Umbilical cord (tissue), 2 donors: ENCODE measurements around the gene SAFB2. TPM values are rescaled to one million over a fixed set of nuclear protein-coding genes. Genes with fewer than 3 reads are reported as not detected.
A peak's percentile ranks its signal among the peaks of the same experiment; 100 is the strongest.

Source experiments
- DNase-seq: peaks from one replicate; pipeline ENCODE4 v3.0.0-alpha.2; 2015; ENCODE audit warnings: low spot score
- total RNA-seq: library from RNA; depleted of rRNA; stranded (reverse); fragments of >200 nt; gene quantifications from one replicate; pipeline ENCODE4 v1.2.3, GENCODE V29; 2014; ENCODE audit warnings: low replicate concordance; ENCODE audit not compliant: insufficient read depth

SAFB2 gene
- 34.7 TPM for total RNA-seq

GRCh38 chr19:5622465-5623396 is at the start of gene SAFB2, which contains the start of gene SAFB:
SAFB2 (minus strand) TSS chr19:5622776; CDS start chr19:5622715, 61 bp downstream.
SAFB (plus strand) TSS chr19:5623083; CDS start chr19:5623206, 123 bp downstream.
- DNase-seq = peak; percentile 100

- no peak for DNase-seq
Measured at GRCh38 chr19:5671600-5671999, 49.0 kb upstream of the SAFB2 start.

- no peak for DNase-seq
Measured at GRCh38 chr19:5669212-5669611, 46.6 kb upstream of the SAFB2 start.

GRCh38 chr19:5667751-5668271 is 45.2 kb upstream of the SAFB2 start:
- no peak for DNase-seq

GRCh38 chr19:5666921-5667610 is 44.5 kb upstream of the SAFB2 start:
- DNase-seq = no peak

- no peak for DNase-seq
Measured at GRCh38 chr19:5665781-5666513, 43.4 kb upstream of the SAFB2 start.

- DNase-seq = no peak
Measured at GRCh38 chr19:5664515-5664914, 41.9 kb upstream of the SAFB2 start.

- DNase-seq = no peak
Measured at GRCh38 chr19:5663904-5664303, 41.3 kb upstream of the SAFB2 start.

- DNase-seq = no peak
Measured at GRCh38 chr19:5661483-5661882, 38.9 kb upstream of the SAFB2 start.

- DNase-seq = no peak
Measured at GRCh38 chr19:5655412-5655811, 32.8 kb upstream of the SAFB2 start.

- no peak for DNase-seq
Measured at GRCh38 chr19:5654931-5655330, 32.4 kb upstream of the SAFB2 start.

- no peak for DNase-seq
Measured at GRCh38 chr19:5652261-5652660, 29.7 kb upstream of the SAFB2 start.

GRCh38 chr19:5651361-5651760 is 28.8 kb upstream of the SAFB2 start:
- DNase-seq = no peak

GRCh38 chr19:5648464-5648863 is 25.9 kb upstream of the SAFB2 start:
- no peak for DNase-seq

GRCh38 chr19:5646703-5647102 is 24.1 kb upstream of the SAFB2 start:
- DNase-seq = no peak

GRCh38 chr19:5645409-5645808 is 22.8 kb upstream of the SAFB2 start:
- no peak for DNase-seq

GRCh38 chr19:5644037-5644436 is 21.5 kb upstream of the SAFB2 start:
- DNase-seq = no peak

GRCh38 chr19:5643060-5643459 is 20.5 kb upstream of the SAFB2 start:
- no peak for DNase-seq

GRCh38 chr19:5642204-5642603 is 19.6 kb upstream of the SAFB2 start:
- no peak for DNase-seq

- DNase-seq = peak; percentile 44
Measured at GRCh38 chr19:5641171-5641570, 18.6 kb upstream of the SAFB2 start.

- DNase-seq = no peak
Measured at GRCh38 chr19:5637971-5638370, 15.4 kb upstream of the SAFB2 start.

GRCh38 chr19:5635427-5635826 is 12.9 kb upstream of the SAFB2 start:
- no peak for DNase-seq
